GM12801 (cell line): Measurements from ENCODE around the gene FBXO31.

ENCODE experiments used
- CTCF ChIP-seq: IDR thresholded peaks from one replicate; pipeline ENCODE4 v1.5.1; 2011; ENCODE audit warnings: control low read depth; ENCODE audit not compliant: insufficient read length; ENCODE audit errors: extremely low read depth

The FBXO31 gene

DNA sequence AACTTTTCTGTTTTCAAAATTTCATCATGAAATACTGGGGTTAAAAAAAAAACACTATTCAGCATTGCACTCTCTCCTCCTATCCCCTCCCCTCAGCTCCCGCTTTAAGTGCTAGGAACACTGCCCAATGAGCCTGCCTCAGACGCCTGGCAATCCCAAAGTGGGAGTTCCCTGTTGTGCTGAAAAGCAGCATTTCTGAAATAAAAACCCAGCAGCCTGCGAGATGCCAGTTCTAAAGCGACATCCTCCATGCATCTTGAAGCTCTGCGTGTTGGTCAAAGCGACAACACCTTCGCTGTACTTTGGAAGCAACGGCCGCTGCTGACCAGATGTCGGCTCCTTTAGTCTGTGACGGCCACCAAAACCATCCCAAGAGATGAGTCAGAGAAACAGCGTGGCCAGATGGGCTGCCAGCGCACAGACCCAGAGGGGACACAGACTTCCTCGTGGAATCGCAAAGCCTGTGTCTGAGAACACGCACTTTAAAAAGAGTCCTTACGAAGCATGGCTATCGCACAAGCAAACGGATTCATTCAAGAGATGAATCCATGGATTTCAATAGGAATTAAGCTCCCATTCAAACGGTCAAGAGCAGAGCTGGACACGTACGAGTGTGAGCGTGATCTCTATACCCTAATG lies 32.8 kb downstream of the FBXO31 start:
- no peak for TF ChIP-seq CTCF

DNA sequence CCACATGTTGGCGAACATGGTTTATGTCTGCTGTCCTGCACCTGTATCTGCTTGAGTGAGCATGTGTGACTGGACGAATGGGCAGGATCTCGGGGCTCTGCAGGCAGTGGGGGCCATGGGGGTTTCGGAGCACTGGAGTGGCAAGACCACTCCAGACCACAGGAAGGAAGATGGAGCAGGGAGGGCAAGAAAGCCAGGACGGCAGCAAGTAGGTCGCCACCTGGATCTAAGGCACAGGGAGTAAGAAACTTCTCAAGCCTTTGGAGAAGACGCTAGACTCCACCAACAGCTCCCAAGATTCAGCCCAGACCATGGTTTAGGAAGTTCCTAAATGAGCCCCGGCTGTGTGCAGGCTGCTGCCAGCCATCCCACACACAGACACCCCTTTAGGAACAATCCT lies 33.5 kb downstream of the FBXO31 start:
- no peak for TF ChIP-seq CTCF

DNA sequence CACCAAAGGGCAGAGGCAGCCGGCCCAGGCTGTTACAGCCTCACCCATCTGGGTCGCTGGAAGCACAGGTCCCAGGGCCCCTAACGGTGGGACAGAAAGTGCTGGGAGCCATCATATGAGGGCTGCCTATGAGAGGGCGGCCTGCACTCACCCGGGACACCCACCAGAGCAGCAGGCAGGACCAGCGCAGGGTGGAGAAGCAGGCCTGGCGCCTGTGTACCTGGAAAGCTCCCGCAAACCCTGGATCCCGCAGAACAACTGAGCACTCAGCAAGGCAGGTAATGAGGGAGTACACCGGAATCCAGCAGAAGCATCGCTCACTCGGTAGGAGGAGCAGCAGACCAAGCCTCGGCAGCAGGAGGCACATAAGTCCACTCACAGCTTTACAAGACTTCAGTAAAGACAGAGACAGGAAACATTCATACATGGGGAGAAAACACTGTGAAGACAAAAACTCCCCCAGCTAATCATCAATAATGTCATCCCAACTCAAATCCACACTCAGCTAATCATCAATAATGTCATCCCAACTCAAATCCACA lies 34.9 kb downstream of the FBXO31 start:
- no peak for TF ChIP-seq CTCF

DNA sequence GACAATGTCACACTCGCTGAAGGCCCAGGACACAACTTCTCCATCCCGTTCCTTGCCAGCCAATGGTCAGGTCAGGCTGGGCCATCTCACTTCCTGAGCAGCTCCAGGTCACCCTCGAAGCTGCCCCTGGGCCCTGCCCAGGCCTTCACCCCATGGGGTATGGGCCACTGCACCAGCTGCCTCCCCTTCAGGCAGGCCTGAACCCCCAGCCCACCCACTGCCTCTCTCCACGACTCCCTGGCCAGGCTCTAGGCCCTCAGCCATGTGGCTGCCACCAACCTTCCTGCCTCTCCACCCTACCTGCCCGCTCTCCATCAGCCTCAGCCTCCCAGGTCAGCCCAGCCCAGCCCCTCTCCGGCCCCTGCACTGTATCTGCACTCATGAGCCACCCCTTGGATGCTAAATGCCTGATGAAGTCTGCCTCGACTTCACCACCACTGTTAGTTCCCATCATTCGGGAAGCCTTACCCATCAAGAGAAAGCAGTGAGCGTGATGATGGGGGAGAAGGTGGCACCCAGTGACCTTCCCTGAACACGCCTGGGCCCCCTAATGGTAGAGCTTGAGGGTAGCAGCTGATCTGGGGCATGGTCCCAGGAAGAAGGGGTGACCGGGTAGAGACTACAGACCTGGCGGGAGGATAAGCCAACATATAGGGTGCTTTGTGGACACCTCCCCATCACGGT lies 35.5 kb downstream of the FBXO31 start:
- TF ChIP-seq CTCF, result no peak

- TF ChIP-seq CTCF, result no peak
Observed at GRCh38 chr16:87346517-87347060, 37.0 kb downstream of the FBXO31 start.

- no peak for TF ChIP-seq CTCF
Observed at GRCh38 chr16:87345726-87346424, 37.7 kb downstream of the FBXO31 start.

DNA sequence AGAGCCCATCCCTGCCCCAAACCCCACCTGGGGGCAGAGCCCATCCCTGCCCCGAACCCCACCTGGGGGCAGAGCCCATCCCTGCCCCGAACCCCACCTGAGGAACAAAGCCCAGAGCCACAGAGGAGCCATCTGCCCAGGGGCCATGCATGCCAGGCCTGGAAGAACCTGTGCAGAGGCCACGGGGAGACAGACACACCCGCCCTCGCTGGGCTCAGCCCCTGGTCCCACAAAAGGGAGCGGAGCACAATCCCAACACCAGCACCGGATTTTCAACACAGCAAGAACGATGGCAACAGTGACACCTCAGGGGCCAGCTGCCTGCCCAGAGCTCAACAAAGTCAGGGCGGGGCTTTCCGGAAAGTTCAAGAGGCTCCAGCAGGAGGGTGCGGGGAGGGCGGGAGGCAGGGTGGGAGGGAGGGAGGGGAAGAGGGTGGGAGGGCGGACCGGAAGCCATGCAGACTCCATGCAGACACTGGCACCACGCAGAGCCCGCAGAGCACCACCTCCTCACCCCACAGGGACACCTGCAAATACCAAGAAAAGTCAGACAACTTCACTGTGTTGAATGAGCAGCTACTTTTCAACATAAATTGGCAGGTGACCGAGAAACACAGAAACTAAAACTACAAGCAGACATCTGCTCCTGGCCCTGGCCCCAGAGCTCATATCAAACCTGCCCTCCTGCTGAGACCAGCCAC lies 38.5 kb downstream of the FBXO31 start:
- no peak for TF ChIP-seq CTCF
